Endothelial cell of umbilical vein (primary cell): ENCODE measurements around the gene MAU2. TPM values are rescaled to one million over a fixed set of nuclear protein-coding genes. Genes with fewer than 3 reads are reported as not detected.

Experiments used
- BruUV-seq: library from RNA; stranded (reverse); fragments of 400-500 nt; replicated peaks from 2 replicates; lab custom pipeline; 2021; lab: Mats Ljungman, UMichigan
- CTCF ChIA-PET: fragments of 300-600, 350-600 bp; sonication (Branson Sonifier 250); formaldehyde crosslinking; loops from one replicate; lab custom pipeline; 2021; ENCODE audit warnings: antibody characterized with exemption, inconsistent platforms; lab: Charles Lee
- POLR2A ChIA-PET: fragments of 300-600, 350-600 bp; sonication (Branson Sonifier 250); formaldehyde crosslinking; loops from one replicate; lab custom pipeline; 2021; ENCODE audit warnings: antibody characterized with exemption, inconsistent platforms; lab: Charles Lee
- DNase-seq: peaks from one replicate; pipeline ENCODE4 v3.0.0-alpha.2; 2011; ENCODE audit warnings: low read depth, low spot score
- FAIRE-seq: peaks from 2 replicates; lab custom pipeline; 2011; peaks lifted over from hg19 to GRCh38; lab: Jason Lieb, UNC
- H2AFZ ChIP-seq: 2 replicates; pipeline ENCODE4 v1.6.0; 2012; ENCODE audit warnings: low read depth, low read length, control low read depth, inconsistent platforms
- H3K27ac ChIP-seq: 2 replicates; pipeline ENCODE4 v1.5.1; 2011; ENCODE audit warnings: low read depth, mild to moderate bottlenecking, control low read depth, low read length, moderate library complexity; ENCODE audit not compliant: insufficient read depth
- H3K27me3 ChIP-seq, 2 experiments: 2 replicates each; pipeline versions ENCODE4 v1.6.0 to v1.6.1; 2011; ENCODE audit warnings: low read length in 2 of 2, mixed read lengths in 1 of 2; ENCODE audit not compliant: control insufficient read depth in 2 of 2, insufficient read depth in 2 of 2
- H3K36me3 ChIP-seq, 2 experiments: 2 replicates in 1 of 2; 3 replicates in 1 of 2; pipeline ENCODE4 v1.5.1; 2011; ENCODE audit warnings: low read length in 2 of 2, mild to moderate bottlenecking in 1 of 2, moderate library complexity in 1 of 2; ENCODE audit not compliant: control insufficient read depth in 2 of 2, insufficient read depth in 2 of 2; ENCODE audit errors: extremely low read depth in 1 of 2
- H3K4me1 ChIP-seq: 3 replicates; pipeline ENCODE4 v1.5.1; 2011; ENCODE audit warnings: mild to moderate bottlenecking, low read length; ENCODE audit not compliant: control insufficient read depth, insufficient read depth; ENCODE audit errors: extremely low read depth
- H3K4me2 ChIP-seq: 2 replicates; pipeline ENCODE4 v1.6.1; 2011; ENCODE audit warnings: low read length, control low read depth, mixed read lengths; ENCODE audit not compliant: insufficient read depth
- H3K4me3 ChIP-seq, 3 experiments: fragments of 200-600 bp in 1 of 3; sonication (generic), shearing (Covaris generic) in 1 of 3; replicated peaks in 1 of 3; 2 replicates each; pipeline ENCODE4 v1.5.1; 2011 to 2016; ENCODE audit warnings: control low read depth in 3 of 3, low read length in 3 of 3, mild to moderate bottlenecking in 2 of 3, inconsistent platforms in 1 of 3, low read depth in 1 of 3, moderate library complexity in 1 of 3; ENCODE audit not compliant: insufficient read depth in 1 of 3
- H3K79me2 ChIP-seq: 2 replicates; pipeline ENCODE4 v1.6.0; 2012; ENCODE audit warnings: low read length, inconsistent platforms; ENCODE audit not compliant: control insufficient read depth, insufficient read depth
- H3K9ac ChIP-seq: replicated peaks from 2 replicates; pipeline ENCODE3; 2011; ENCODE audit warnings: low read length, control low read depth; ENCODE audit not compliant: insufficient read depth; ENCODE audit errors: extremely low read depth
- H3K9me1 ChIP-seq: replicated peaks from 3 replicates; pipeline ENCODE4 v1.6.0; 2011; ENCODE audit warnings: mild to moderate bottlenecking, low read length; ENCODE audit not compliant: control insufficient read depth, insufficient read depth; ENCODE audit errors: extremely low read depth
- H3K9me3 ChIP-seq: replicated peaks from 2 replicates; pipeline ENCODE4 v1.5.1; 2012; ENCODE audit warnings: low read length, inconsistent platforms; ENCODE audit not compliant: control insufficient read depth, insufficient read depth
- H4K20me1 ChIP-seq: replicated peaks from 2 replicates; pipeline ENCODE3; 2011; ENCODE audit warnings: mild to moderate bottlenecking, low read length; ENCODE audit not compliant: control insufficient read depth, insufficient read depth; ENCODE audit errors: extremely low read depth
- CTCF ChIP-seq, 2 donors: IDR thresholded peaks; 1 replicate in 1 of 2; 2 replicates in 1 of 2; pipeline ENCODE4 v1.5.1; 2011; ENCODE audit warnings: low read length in 2 of 2, mild to moderate bottlenecking in 2 of 2, moderate library complexity in 2 of 2, control low read depth in 1 of 2, inconsistent platforms in 1 of 2, low read depth in 1 of 2; ENCODE audit not compliant: insufficient read depth in 1 of 2; ENCODE audit errors: extremely low read depth in 1 of 2
- EZH2 ChIP-seq: IDR thresholded peaks from 2 replicates; pipeline ENCODE4 v1.6.1; 2012; ENCODE audit warnings: borderline replicate concordance, low read depth, mild to moderate bottlenecking, moderate library complexity, low read length, inconsistent platforms; ENCODE audit not compliant: severe bottlenecking
- FOS ChIP-seq: IDR thresholded peaks from 2 replicates; pipeline ENCODE4 v1.6.1; 2011; ENCODE audit warnings: mild to moderate bottlenecking, low read length, moderate library complexity, borderline replicate concordance; ENCODE audit not compliant: insufficient read depth
- GATA2 ChIP-seq: IDR thresholded peaks from 2 replicates; pipeline ENCODE4 v1.7.0; 2011; ENCODE audit warnings: low read depth, mild to moderate bottlenecking, moderate library complexity, mixed read lengths, low read length; ENCODE audit not compliant: insufficient read length, insufficient read depth
- JUN ChIP-seq: IDR thresholded peaks from 2 replicates; pipeline ENCODE4 v1.6.1; 2011; ENCODE audit warnings: borderline replicate concordance, low read depth; ENCODE audit not compliant: insufficient read length, insufficient read depth
- MYC ChIP-seq: IDR thresholded peaks from one replicate; pipeline ENCODE4 v1.6.1; 2011; ENCODE audit warnings: mild to moderate bottlenecking, low read depth, low read length
- POLR2A ChIP-seq: IDR thresholded peaks from 2 replicates; pipeline ENCODE4 v1.6.1; 2012; ENCODE audit warnings: low read depth, mild to moderate bottlenecking, control low read depth, low read length
- POLR2AphosphoS5 ChIP-seq: IDR thresholded peaks from 2 replicates; pipeline ENCODE4 v1.6.1; 2012; ENCODE audit warnings: low read depth, mild to moderate bottlenecking, control low read depth, low read length, moderate library complexity; ENCODE audit not compliant: insufficient read depth
- dilution Hi-C: fragments of 300-500 bp; cut with MboI; formaldehyde crosslinking; loops from one replicate; pipeline ENCODE4 v1.15.0; 2019; ENCODE audit warnings: low sequenced_read_pairs; ENCODE audit not compliant: extremely low pct_ligation_motif_present
- intact Hi-C: fragments of 100-400 bp; cut with micrococcal nuclease; formaldehyde crosslinking; loops from one replicate; pipeline ENCODE4 v1.10.0; 2022
- polyA plus RNA-seq, 4 experiments: library from polyadenylated mRNA; depleted of rRNA in 3 of 4; stranded (reverse) in 3 of 4; unstranded in 1 of 4; fragments of >200 nt; gene quantifications; 2 replicates each; pipeline versions ENCODE4 v1.2.1 to v1.2.3, GENCODE V29; 2011 to 2012; ENCODE audit warnings: missing spikeins in 1 of 4
- total RNA-seq: library from RNA; stranded (reverse); gene quantifications from 2 replicates; pipeline ENCODE4 v1.2.3, GENCODE V29; 2021
- TF ChIP-seq, protein P1 (sequence below): IDR thresholded peaks from 2 replicates; pipeline ENCODE4 v1.6.1; 2011; ENCODE audit not compliant: insufficient read depth, insufficient read length

The MAU2 gene
- total and polyA plus RNA-seq, 2 donors (not counting 3 experiments of a cell fraction or from before 2014, with no cell fraction given): 36.9 to 70.0 TPM

- Histone ChIP-seq H3K36me3 (peaks cover 7 to 60% of the 10 kb centered on the region in 2 experiments), H3K27me3 (no peaks in the 10 kb centered on the region), H3K9me3 (no peaks in the 10 kb centered on the region), H4K20me1 (no peaks in the 10 kb centered on the region), H3K9me1 (no peaks in the 10 kb centered on the region), H3K4me1 (no peaks in the 10 kb centered on the region), H2AFZ (no peak overlapping the region), H3K9ac (no peak overlapping the region), H3K4me2 (no peak overlapping the region), H3K4me3 (no peak overlapping the region), H3K79me2 (no peaks in the 10 kb centered on the region), H3K27ac (no peak overlapping the region)
- intact Hi-C loops (no loop called here), dilution Hi-C loops (no loop called here)
- CTCF ChIA-PET: interaction anchor here (1.1 kb wide), 1 partner anchor 39 kb away, joined by 4 read pairs; no protein-coding TSS in a partner anchor
- POLR2A ChIA-PET: no interaction called here
- TF ChIP-seq POLR2AphosphoS5: no peak
- no peak for TF ChIP-seq MYC
- no peak for TF ChIP-seq JUN
- TF ChIP-seq CTCF (IDR thresholded peaks at IDR 0.05; ENCODE audit: extremely low read depth in 1 of 2, insufficient read depth in 1 of 2, low read depth in 1 of 2, low read length in 2 of 2): no peak
- TF ChIP-seq FOS: no peak
- TF ChIP-seq GATA2: no peak
- TF ChIP-seq EZH2: no peak
- TF ChIP-seq, protein P1, sequence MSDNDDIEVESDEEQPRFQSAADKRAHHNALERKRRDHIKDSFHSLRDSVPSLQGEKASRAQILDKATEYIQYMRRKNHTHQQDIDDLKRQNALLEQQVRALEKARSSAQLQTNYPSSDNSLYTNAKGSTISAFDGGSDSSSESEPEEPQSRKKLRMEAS: no peak
- TF ChIP-seq POLR2A: no peak
- no TSS peak for BruUV-seq
- FAIRE-seq: no peak
- DNase-seq: no peak
These were observed 17.2 kb upstream of the MAU2 start for GRCh38 chr19:19303411-19303810.
